Ascending aorta (tissue), 2 donors: Measurements from ENCODE around the gene LAMA3. TPM values are rescaled to one million over a fixed set of nuclear protein-coding genes. Genes with fewer than 3 reads are reported as not detected.

Source experiments
- DNase-seq, 2 donors: peaks; one replicate each; pipeline ENCODE4 v3.0.0-alpha.2; 2019; ENCODE audit warnings: low spot score in 2 of 2
- H3K27ac ChIP-seq, 2 donors: fragments of 200-600 bp; sonication (generic); one replicate each; pipeline ENCODE4 v1.5.1; 2016 to 2017; ENCODE audit warnings: mild to moderate bottlenecking in 1 of 2
- H3K27me3 ChIP-seq: fragments of 200-600 bp; sonication (generic); one replicate; pipeline ENCODE4 v1.5.1; 2017
- H3K36me3 ChIP-seq, 2 donors: fragments of 200-600 bp; sonication (generic); one replicate each; pipeline ENCODE4 v1.5.1; 2016
- H3K4me1 ChIP-seq, 2 donors: fragments of 200-600 bp; sonication (generic); one replicate each; pipeline ENCODE4 v1.5.1; 2016 to 2017; ENCODE audit warnings: mild to moderate bottlenecking in 1 of 2
- H3K4me3 ChIP-seq, 2 donors: fragments of 200-600 bp; sonication (generic); one replicate each; pipeline ENCODE4 v1.5.1; 2016 to 2017; ENCODE audit warnings: mild to moderate bottlenecking in 1 of 2
- H3K9me3 ChIP-seq, 2 donors: fragments of 200-600 bp; sonication (generic); one replicate each; pipeline ENCODE4 v1.5.1; 2016
- intact Hi-C: fragments of 100-400 bp; cut with DNase I; formaldehyde crosslinking; loops from one replicate; pipeline ENCODE4 v1.15.1; 2023
- total RNA-seq: library from RNA; depleted of rRNA; stranded (reverse); fragments of >200 nt; gene quantifications from one replicate; pipeline ENCODE4 v1.1.0, GENCODE V29; 2016
- TF ChIP-seq, protein P1 (sequence below), 3 experiments: fragments of 200-600 bp in 2 of 3; fragments of 450-650 bp in 1 of 3; sonication (generic) in 2 of 3; IDR thresholded peaks; one replicate each; pipeline ENCODE4 v1.5.1; 2016 to 2019; ENCODE audit warnings: antibody characterized with exemption in 3 of 3, mild to moderate bottlenecking in 1 of 3, moderate library complexity in 1 of 3

Gene LAMA3
- total RNA-seq, 1 donor from 2014 or later = 27.2 TPM

DNA sequence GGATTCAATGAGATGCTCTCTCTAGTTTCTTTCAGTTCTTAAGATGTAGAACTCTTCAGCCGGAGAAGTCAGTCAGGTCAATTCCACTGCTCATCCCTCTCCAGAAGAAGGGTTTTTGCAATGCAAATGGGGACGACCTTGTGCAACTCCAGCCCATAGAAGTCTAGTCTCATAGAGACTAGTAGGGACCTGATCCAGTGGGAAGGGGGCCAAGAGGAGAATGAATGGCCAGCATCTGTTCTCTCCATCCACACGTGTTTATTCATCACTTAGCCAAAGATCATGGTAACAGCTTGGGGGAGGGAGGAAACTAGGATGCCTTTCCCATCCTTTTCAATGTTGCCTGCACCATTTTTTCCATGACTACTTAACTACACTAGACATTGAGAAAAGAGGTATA is 120.2 kb downstream of the LAMA3 start:
- no peaks in the 10 kb centered on the region for H3K4me1 ChIP-seq
- H3K27me3 ChIP-seq = no peaks in the 10 kb centered on the region
- H3K36me3 ChIP-seq = no peaks in the 10 kb centered on the region
- no peak for DNase-seq
- TF ChIP-seq, protein P1, sequence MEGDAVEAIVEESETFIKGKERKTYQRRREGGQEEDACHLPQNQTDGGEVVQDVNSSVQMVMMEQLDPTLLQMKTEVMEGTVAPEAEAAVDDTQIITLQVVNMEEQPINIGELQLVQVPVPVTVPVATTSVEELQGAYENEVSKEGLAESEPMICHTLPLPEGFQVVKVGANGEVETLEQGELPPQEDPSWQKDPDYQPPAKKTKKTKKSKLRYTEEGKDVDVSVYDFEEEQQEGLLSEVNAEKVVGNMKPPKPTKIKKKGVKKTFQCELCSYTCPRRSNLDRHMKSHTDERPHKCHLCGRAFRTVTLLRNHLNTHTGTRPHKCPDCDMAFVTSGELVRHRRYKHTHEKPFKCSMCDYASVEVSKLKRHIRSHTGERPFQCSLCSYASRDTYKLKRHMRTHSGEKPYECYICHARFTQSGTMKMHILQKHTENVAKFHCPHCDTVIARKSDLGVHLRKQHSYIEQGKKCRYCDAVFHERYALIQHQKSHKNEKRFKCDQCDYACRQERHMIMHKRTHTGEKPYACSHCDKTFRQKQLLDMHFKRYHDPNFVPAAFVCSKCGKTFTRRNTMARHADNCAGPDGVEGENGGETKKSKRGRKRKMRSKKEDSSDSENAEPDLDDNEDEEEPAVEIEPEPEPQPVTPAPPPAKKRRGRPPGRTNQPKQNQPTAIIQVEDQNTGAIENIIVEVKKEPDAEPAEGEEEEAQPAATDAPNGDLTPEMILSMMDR (IDR thresholded peaks at IDR 0.05) = no peak
- no peak overlapping the region for H3K4me3 ChIP-seq
- intact Hi-C loops = no loop called here
- no peaks in the 10 kb centered on the region for H3K9me3 ChIP-seq
- no peak overlapping the region for H3K27ac ChIP-seq

DNA sequence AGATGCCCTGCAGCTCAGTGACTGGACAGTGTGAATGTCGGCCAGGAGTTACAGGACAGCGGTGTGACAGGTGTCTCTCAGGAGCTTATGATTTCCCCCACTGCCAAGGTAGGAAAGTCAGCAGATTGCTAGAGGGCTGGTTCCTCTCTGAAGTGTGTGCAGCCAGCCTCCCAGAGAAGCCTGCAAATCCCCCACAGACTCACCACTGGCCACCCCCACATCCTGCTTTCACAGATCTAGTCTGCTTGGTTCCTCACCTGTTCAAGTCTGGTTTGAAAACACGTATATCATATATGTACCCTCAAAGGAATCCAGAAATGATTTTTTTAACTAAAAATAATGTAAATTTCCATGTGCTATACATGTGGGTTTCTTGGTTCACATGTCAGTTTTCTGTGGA is 121.1 kb downstream of the LAMA3 start:
- intact Hi-C loops = no loop called here
- Histone ChIP-seq H3K4me1 (no peaks in the 10 kb centered on the region), H3K36me3 (no peaks in the 10 kb centered on the region), H3K27me3 (no peaks in the 10 kb centered on the region), H3K9me3 (no peaks in the 10 kb centered on the region), H3K4me3 (no peak overlapping the region), H3K27ac (no peak overlapping the region)
- TF ChIP-seq, protein P1 (IDR thresholded peaks at IDR 0.05) = no peak
- no peak for DNase-seq

DNA sequence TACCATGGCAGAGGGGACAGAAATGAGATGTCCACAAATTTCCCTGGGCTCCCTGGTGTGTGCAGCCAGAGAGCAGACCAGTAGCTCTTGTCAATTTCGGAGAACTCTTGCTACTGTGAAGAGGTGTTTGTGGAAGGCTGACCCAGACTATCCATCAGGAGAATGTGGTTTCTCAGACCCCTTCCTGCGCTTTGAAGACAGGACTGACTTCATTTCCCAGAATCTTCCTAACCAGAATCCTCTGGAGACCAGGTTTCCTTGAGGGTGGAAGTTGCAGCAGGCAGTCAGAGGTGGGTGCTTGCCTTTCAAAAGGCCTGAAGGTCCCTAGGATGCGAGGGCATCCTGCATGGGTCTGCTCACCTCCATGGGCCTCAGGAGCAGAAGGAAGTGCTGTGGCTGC is 121.9 kb downstream of the LAMA3 start:
- DNase-seq = no peak
- Histone ChIP-seq H3K36me3 (no peaks in the 10 kb centered on the region), H3K4me3 (no peak overlapping the region), H3K27me3 (no peaks in the 10 kb centered on the region), H3K9me3 (no peaks in the 10 kb centered on the region), H3K4me1 (no peaks in the 10 kb centered on the region), H3K27ac (no peak overlapping the region)
- TF ChIP-seq, protein P1 (IDR thresholded peaks at IDR 0.05) = no peak
- intact Hi-C loops = no loop called here

DNA sequence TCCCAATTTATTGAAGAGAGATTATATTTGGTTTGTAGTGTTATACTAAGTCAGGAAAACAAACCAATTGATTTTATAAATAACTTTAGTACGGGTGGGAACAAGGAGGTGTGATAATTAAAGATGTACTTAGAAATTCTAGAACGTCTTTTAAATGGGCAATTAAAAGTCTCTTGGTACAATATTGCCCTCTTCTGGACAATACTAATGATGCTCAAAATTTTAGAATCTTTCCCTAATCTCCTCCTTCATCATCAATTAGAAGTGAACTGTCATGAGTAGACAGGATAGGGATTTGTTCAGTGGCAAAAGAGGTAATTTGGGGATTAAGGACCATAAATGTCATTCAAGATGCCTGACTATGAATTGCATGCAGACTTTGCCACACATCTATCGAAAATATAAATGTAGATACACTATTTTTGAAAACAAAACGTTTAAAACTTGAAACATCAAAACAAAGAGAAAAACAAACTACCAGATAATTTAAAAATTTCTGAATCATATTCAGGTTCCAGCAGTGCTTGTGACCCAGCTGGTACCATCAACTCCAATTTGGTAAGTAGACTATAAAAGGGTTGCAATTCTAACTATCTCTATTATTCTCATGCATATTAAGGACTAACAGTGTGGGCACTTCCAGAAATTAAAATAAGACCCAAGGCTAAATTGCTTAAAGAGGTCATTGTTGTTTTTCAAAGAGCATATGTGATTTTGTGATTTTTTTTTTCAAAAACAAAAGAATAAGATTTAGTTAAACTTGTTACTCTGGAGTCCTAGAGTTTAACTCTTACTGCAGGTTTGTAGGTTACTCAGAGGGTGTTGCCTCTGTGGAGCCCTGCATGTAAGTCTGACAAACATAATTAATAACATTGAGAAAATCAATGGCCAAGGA is 123.5 kb downstream of the LAMA3 start:
- no peaks in the 10 kb centered on the region for H3K9me3 ChIP-seq
- H3K4me1 ChIP-seq = no peaks in the 10 kb centered on the region
- H3K27me3 ChIP-seq = no peaks in the 10 kb centered on the region
- H3K36me3 ChIP-seq = no peaks in the 10 kb centered on the region
- TF ChIP-seq, protein P1 (IDR thresholded peaks at IDR 0.05) = peak; percentile 30 to 59 (median 35)
- DNase-seq = no peak
- no peak overlapping the region for H3K27ac ChIP-seq
- intact Hi-C loops = loop anchor here (1.0 kb wide), 1 partner anchor 106 kb away; no protein-coding TSS in a partner anchor
- H3K4me3 ChIP-seq = no peak overlapping the region

DNA sequence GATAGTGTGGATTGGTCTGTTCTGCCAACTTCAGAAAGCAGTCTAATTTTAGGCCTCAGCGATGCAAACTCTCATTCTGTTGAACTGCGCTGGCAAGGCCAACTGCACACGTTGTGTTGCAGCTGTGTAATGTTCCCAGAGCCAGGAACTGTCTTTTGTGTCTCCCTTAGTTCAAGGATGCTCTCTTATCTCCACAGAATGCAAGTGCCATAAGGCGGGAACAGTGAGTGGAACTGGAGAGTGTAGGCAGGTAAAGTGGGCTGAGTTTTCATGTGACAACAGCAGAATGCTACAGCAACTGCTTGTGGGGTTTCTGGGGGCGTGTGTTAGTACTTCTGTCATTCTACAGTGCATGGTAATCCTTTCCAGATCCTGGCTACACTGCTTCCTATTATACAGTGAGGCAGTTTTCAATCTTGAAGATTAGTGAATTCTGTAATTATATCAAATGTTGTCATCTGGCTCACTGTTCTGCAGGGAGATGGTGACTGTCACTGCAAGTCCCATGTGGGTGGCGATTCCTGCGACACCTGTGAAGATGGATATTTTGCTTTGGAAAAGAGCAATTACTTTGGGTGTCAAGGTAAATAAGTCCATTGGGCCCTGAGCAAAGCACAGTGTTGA is 125.8 kb downstream of the LAMA3 start:
- DNase-seq = no peak
- no peak overlapping the region for H3K4me3 ChIP-seq
- no peaks in the 10 kb centered on the region for H3K9me3 ChIP-seq
- H3K27ac ChIP-seq = no peak overlapping the region
- no peaks in the 10 kb centered on the region for H3K4me1 ChIP-seq
- H3K36me3 ChIP-seq = no peaks in the 10 kb centered on the region
- intact Hi-C loops = loop anchor here (1.0 kb wide), 1 partner anchor 193 kb away; no protein-coding TSS in a partner anchor
- TF ChIP-seq, protein P1 (IDR thresholded peaks at IDR 0.05) = no peak
- H3K27me3 ChIP-seq = no peaks in the 10 kb centered on the region
